HepG2 (cell line): ENCODE results near the gene DOK7. TPM values are rescaled to one million over a fixed set of nuclear protein-coding genes. Genes with fewer than 3 reads are reported as not detected.

Source experiments
- GPN1 ChIP-seq: sonication (generic); formaldehyde crosslinking; IDR thresholded peaks from 2 replicates; pipeline ENCODE4 v1.5.1; 2020; ENCODE audit warnings: missing genetic modification reagents, borderline replicate concordance
- PRDM4 ChIP-seq: sonication (generic); formaldehyde crosslinking; IDR thresholded peaks from 2 replicates; pipeline ENCODE4 v1.9.0; 2021; ENCODE audit warnings: missing genetic modification reagents, borderline replicate concordance
- SMARCC2 ChIP-seq: fragments of 450-650 bp; IDR thresholded peaks from 2 replicates; pipeline ENCODE4 v1.6.1; 2017; ENCODE audit warnings: antibody characterized with exemption, mild to moderate bottlenecking
- THAP11 ChIP-seq: IDR thresholded peaks from 2 replicates; pipeline ENCODE4 v1.6.1; 2016; ENCODE audit warnings: missing biosample characterization, missing genetic modification reagents
- ZFY ChIP-seq: sonication (generic); formaldehyde crosslinking; IDR thresholded peaks from 2 replicates; pipeline ENCODE4 v1.4.0; 2020; ENCODE audit warnings: missing genetic modification reagents
- ZNF235 ChIP-seq: sonication (generic); formaldehyde crosslinking; IDR thresholded peaks from 2 replicates; pipeline ENCODE4 v1.8.1; 2023; ENCODE audit warnings: mild to moderate bottlenecking, missing genetic modification reagents, borderline replicate concordance
- ZNF557 ChIP-seq: sonication (generic); formaldehyde crosslinking; IDR thresholded peaks from 2 replicates; pipeline ENCODE4 v1.4.0; 2020; ENCODE audit warnings: missing genetic modification reagents
- ZNF775 ChIP-seq: sonication (generic); formaldehyde crosslinking; IDR thresholded peaks from 2 replicates; pipeline ENCODE4 v1.4.0; 2020; ENCODE audit warnings: missing genetic modification reagents, mild to moderate bottlenecking, moderate library complexity, borderline replicate concordance
- polyA plus RNA-seq, 8 experiments: library from polyadenylated mRNA; depleted of rRNA in 3 of 8; stranded (reverse) in 7 of 8; unstranded in 1 of 8; fragments of >200 nt; fragmentation: Illumina TruSeq in 4 of 8; extraction: Trizol in 4 of 8; gene quantifications; 2 replicates each; pipeline versions ENCODE4 v1.2.1 to v1.2.3, GENCODE V29; 2011 to 2016; ENCODE audit warnings: low read depth in 4 of 8, missing spikeins in 1 of 8, mixed read lengths in 1 of 8; ENCODE audit not compliant: insufficient read depth in 1 of 8
- total RNA-seq, 5 experiments: library from RNA; depleted of rRNA; stranded (reverse); fragments of >200 nt; fragmentation: Illumina TruSeq; extraction: Trizol; gene quantifications; 2 replicates each; pipeline ENCODE4 v1.2.3, GENCODE V29; 2016; ENCODE audit warnings: low read depth in 1 of 5
- TF ChIP-seq, protein P1 (sequence below): IDR thresholded peaks from 2 replicates; pipeline ENCODE4 v1.6.1; 2016; ENCODE audit warnings: mild to moderate bottlenecking
- TF ChIP-seq, protein P2 (sequence below): sonication (generic); formaldehyde crosslinking; IDR thresholded peaks from 2 replicates; pipeline ENCODE4 v1.4.0; 2020; ENCODE audit warnings: missing genetic modification reagents
- TF ChIP-seq, protein P3 (sequence below): sonication (generic); formaldehyde crosslinking; IDR thresholded peaks from 2 replicates; pipeline ENCODE4 v1.5.1; 2020; ENCODE audit warnings: missing genetic modification reagents, mild to moderate bottlenecking, borderline replicate concordance

DOK7 gene
- total and polyA plus RNA-seq, 2 of the 13 experiments (the other 11 are each of a cell fraction or from before 2014, with no cell fraction given) = 0.03 to 0.07 TPM

GRCh38 chr4:3442959-3443749 is 20.0 kb upstream of the DOK7 start (continued):
- TF ChIP-seq, protein P1, sequence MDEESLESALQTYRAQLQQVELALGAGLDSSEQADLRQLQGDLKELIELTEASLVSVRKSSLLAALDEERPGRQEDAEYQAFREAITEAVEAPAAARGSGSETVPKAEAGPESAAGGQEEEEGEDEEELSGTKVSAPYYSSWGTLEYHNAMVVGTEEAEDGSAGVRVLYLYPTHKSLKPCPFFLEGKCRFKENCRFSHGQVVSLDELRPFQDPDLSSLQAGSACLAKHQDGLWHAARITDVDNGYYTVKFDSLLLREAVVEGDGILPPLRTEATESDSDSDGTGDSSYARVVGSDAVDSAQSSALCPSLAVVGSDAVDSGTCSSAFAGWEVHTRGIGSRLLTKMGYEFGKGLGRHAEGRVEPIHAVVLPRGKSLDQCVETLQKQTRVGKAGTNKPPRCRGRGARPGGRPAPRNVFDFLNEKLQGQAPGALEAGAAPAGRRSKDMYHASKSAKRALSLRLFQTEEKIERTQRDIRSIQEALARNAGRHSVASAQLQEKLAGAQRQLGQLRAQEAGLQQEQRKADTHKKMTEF (CRISPR knock-in tag) = no peak; the same call in none of the 2 replicates
- TF ChIP-seq ZNF235 (peak; percentile 95), GPN1 (CRISPR knock-in tag) (no peak), ZFY (peak; percentile 68), ZNF775 (CRISPR knock-in tag) (peak; percentile 57; the same call in 1 of the 2 replicates), THAP11 (CRISPR knock-in tag) (peak; percentile 51; the same call in 1 of the 2 replicates), ZNF557 (CRISPR knock-in tag) (no peak), PRDM4 (CRISPR knock-in tag) (no peak), SMARCC2 (no peak)
- TF ChIP-seq, protein P2, sequence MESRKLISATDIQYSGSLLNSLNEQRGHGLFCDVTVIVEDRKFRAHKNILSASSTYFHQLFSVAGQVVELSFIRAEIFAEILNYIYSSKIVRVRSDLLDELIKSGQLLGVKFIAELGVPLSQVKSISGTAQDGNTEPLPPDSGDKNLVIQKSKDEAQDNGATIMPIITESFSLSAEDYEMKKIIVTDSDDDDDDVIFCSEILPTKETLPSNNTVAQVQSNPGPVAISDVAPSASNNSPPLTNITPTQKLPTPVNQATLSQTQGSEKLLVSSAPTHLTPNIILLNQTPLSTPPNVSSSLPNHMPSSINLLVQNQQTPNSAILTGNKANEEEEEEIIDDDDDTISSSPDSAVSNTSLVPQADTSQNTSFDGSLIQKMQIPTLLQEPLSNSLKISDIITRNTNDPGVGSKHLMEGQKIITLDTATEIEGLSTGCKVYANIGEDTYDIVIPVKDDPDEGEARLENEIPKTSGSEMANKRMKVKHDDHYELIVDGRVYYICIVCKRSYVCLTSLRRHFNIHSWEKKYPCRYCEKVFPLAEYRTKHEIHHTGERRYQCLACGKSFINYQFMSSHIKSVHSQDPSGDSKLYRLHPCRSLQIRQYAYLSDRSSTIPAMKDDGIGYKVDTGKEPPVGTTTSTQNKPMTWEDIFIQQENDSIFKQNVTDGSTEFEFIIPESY (CRISPR knock-in tag) = 0 out of 2 replicates have a peak, but pooled peaks have one; percentile 47
- TF ChIP-seq, protein P3, sequence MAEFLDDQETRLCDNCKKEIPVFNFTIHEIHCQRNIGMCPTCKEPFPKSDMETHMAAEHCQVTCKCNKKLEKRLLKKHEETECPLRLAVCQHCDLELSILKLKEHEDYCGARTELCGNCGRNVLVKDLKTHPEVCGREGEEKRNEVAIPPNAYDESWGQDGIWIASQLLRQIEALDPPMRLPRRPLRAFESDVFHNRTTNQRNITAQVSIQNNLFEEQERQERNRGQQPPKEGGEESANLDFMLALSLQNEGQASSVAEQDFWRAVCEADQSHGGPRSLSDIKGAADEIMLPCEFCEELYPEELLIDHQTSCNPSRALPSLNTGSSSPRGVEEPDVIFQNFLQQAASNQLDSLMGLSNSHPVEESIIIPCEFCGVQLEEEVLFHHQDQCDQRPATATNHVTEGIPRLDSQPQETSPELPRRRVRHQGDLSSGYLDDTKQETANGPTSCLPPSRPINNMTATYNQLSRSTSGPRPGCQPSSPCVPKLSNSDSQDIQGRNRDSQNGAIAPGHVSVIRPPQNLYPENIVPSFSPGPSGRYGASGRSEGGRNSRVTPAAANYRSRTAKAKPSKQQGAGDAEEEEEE (CRISPR knock-in tag) = no peak; the same call in 1 of the 2 replicates
